AG04449 (cell line): Measurements from ENCODE around the gene NR6A1.

Experiments used
- CTCF ChIA-PET: fragments of 350-600 bp; formaldehyde crosslinking; extraction: SDS; loops from one replicate; lab custom pipeline; 2021; ENCODE audit warnings: antibody characterized with exemption; lab: Yijun Ruan, JAX
- POLR2A ChIA-PET: fragments of 400-600, 350-600 bp; formaldehyde crosslinking; extraction: SDS; loops from one replicate; lab custom pipeline; 2020; ENCODE audit warnings: antibody characterized with exemption, inconsistent platforms; lab: Yijun Ruan, JAX
- DNase-seq: peaks from one replicate; pipeline ENCODE4 v3.0.0-alpha.2; 2010; ENCODE audit warnings: low read depth, low spot score
- H3K4me3 ChIP-seq: 2 replicates; pipeline ENCODE4 v1.5.1; 2011; ENCODE audit warnings: low read depth, mild to moderate bottlenecking, control low read depth, low read length
- TF ChIP-seq, protein P1 (sequence below): IDR thresholded peaks from one replicate; pipeline ENCODE4 v1.5.1; 2011; ENCODE audit warnings: mild to moderate bottlenecking, moderate library complexity, low read length, control low read depth, inconsistent platforms; ENCODE audit not compliant: insufficient read depth; ENCODE audit errors: missing control alignments

Gene NR6A1

DNA sequence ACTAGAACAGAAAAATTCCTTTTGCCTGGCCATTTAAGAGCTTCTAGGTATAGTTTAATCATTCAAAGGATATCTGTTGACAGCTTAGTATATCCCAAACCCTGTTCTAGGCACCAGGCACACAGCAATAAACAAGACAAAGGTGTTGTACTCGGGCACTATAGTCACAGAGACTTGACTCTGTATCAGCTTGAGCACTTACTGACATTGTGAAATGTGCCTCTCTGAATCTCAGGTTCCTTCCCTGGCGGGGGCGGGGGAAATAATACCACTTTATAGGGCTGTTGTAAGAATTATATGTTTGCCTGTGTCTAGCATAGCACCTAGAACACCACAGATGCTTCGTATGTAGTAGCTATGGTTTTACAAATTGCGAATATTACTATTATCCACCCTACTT lies 104.5 kb downstream of the NR6A1 start:
- ChIA-PET CTCF (interaction anchor here (0.9 to 1.3 kb wide), 3 partner anchors 10 to 48 kb away, joined by 3 to 6 read pairs (median 3); no protein-coding TSS in a partner anchor), POLR2A (interaction anchor here (0.6 to 1.0 kb wide), 2 partner anchors 8 to 14 kb away, joined by 3 read pairs; no protein-coding TSS in a partner anchor)
- DNase-seq, result no peak
- no peak overlapping the region for H3K4me3 ChIP-seq
- TF ChIP-seq, protein P1, sequence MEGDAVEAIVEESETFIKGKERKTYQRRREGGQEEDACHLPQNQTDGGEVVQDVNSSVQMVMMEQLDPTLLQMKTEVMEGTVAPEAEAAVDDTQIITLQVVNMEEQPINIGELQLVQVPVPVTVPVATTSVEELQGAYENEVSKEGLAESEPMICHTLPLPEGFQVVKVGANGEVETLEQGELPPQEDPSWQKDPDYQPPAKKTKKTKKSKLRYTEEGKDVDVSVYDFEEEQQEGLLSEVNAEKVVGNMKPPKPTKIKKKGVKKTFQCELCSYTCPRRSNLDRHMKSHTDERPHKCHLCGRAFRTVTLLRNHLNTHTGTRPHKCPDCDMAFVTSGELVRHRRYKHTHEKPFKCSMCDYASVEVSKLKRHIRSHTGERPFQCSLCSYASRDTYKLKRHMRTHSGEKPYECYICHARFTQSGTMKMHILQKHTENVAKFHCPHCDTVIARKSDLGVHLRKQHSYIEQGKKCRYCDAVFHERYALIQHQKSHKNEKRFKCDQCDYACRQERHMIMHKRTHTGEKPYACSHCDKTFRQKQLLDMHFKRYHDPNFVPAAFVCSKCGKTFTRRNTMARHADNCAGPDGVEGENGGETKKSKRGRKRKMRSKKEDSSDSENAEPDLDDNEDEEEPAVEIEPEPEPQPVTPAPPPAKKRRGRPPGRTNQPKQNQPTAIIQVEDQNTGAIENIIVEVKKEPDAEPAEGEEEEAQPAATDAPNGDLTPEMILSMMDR, result no peak

DNA sequence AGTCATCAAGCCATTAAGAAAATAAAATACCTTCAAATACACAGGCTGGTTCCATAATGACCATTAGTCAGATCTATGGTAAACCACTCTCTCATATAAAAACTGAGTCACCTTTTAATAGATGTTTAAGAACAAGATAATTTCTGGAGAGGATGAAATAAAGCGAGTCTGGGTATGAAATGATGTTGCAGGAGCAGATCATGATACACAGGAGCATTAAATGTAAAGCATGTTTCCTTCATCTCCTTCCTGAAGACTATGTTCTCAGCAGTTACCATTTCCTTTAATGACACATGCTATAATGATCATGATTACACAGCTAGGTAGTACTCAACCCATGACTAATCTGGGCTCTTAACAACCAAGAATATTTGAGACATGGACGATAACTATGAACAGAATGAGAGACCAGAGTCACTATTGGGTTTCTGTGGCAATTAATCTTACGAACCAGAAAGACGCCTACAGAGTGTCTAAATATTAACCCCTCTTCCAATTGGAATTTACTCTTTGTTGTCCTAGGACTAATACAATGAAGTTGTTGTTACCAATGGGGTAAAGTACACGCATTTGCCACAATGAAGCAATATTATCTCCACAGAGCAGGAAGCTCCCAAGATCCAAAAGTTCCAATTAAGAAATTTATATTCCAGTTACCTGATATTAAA lies 105.6 kb downstream of the NR6A1 start:
- CTCF ChIA-PET, result interaction anchor here (1.1 to 1.8 kb wide), 6 partner anchors 11 to 115 kb away, joined by 3 to 7 read pairs (median 4); no protein-coding TSS in a partner anchor
- no peak overlapping the region for H3K4me3 ChIP-seq
- DNase-seq, result peak; percentile 23
- POLR2A ChIA-PET, result interaction anchor here (0.7 kb wide), 1 partner anchor 24 kb away, joined by 3 read pairs; no protein-coding TSS in a partner anchor
- TF ChIP-seq, protein P1, result no peak

GRCh38 chr9:124664143-124664542 lies 107.0 kb downstream of the NR6A1 start:
- TF ChIP-seq, protein P1, result no peak
- ChIA-PET POLR2A (no interaction called here), CTCF (interaction anchor here (1.1 to 1.5 kb wide), 3 partner anchors 47 to 113 kb away, joined by 4 to 5 read pairs (median 4); no protein-coding TSS in a partner anchor)
- H3K4me3 ChIP-seq, result no peak overlapping the region
- DNase-seq, result no peak

DNA sequence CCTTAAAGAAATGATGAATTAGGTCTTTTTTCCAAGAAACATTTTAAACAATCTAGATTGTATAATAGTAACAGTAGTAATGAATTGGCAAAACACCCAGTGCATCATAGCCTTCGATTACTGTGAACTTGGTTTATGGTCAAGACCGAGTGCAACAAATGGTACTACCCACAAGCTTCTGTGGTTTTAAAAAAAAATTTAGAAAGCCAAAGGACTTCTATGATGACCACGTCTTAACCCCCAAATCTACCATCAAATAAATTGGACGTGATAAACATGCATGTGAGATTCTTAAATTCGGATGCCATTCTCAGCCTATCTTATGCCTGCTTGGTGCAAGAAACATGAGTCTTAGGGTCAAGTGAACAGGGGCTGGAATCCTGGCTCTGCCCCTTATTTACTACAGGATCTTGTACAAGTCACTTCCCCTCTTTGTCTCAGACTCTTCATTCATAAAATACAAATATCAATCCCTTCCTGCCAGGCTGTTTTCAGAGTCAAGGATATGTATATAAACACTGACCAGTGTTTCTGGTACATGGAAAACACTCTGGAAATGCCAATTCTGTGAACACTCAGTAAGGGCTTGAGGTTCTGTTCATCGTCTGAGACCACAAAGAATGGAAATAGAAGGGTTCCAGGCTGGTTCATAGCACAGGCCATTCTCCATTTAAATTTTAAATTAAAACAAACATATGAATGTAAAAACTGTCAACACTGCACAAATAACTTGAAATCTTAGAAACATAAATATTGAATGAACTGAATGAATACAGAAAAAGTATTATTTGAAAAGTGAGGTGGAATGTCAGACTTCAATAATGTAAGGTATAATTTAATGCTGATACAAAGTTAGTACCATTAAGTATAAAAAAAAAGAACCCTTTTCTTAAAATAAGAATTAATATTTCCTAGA lies 107.8 kb downstream of the NR6A1 start:
- no peak overlapping the region for H3K4me3 ChIP-seq
- ChIA-PET CTCF (interaction anchor here (4.1 to 6.7 kb wide), 2 partner anchors 46 to 48 kb away, joined by 31 to 65 read pairs; no protein-coding TSS in a partner anchor), POLR2A (interaction anchor here (1.4 kb wide), 1 partner anchor 11 kb away, joined by 3 read pairs; no protein-coding TSS in a partner anchor)
- TF ChIP-seq, protein P1, result no peak
- no peak for DNase-seq

DNA sequence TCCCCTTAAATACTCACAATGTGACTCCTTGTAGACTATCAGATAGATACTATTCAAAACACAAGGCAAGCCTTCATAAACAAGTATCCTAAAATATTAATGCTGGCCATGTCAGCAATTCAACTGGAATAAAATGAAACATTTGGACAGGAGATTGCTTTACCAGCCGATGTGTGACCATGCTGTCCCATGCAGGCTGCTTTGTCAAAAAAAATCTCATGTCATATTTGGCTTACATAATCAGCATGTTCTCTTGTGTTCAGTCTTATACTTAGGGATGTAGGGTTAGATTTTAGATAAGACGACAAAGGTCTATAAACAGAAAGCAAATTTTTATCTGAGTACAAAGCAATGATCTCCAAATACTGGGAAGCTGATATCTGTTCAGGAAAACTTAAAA lies 108.5 kb downstream of the NR6A1 start:
- no peak overlapping the region for H3K4me3 ChIP-seq
- no peak for DNase-seq
- TF ChIP-seq, protein P1, result no peak
- POLR2A ChIA-PET, result interaction anchor here (1.4 kb wide), 1 partner anchor 10 kb away, joined by 3 read pairs; no protein-coding TSS in a partner anchor
- CTCF ChIA-PET, result interaction anchor here (0.8 to 6.7 kb wide), 6 partner anchors 16 to 115 kb away, joined by 3 to 65 read pairs (median 8); no protein-coding TSS in a partner anchor
